ENCODE results near the gene CPEB4.

DNA sequence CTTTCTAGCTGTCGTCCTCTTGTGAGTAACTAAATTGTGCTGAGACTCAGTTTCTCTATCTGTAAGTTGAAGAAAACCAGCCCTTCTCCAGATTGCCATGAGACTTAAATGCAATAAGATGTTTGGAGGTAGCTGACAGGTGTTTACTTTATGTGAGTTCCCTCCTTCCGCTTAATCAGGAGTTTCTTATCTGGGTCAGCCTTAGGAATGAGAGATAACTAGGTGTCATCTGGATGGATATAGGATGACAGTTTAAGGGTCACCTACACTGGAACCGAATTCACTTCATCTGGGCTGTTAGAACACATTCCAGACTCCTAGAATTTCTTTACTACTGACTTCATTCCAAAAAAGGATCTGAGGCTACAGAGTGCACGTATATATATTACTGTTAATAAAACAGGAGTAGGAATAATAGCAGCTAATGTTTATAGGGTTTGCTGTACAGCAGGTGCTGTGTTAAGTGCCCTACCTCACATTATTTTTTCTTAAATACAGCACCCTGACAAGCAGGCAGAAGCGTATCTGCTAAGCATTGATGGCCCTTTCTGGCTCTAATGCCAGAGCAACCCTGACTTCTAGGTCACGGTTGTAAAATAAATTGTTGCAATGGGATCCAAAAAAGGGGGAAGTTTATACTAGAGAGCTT lies 30.0 kb upstream of the CPEB4 start:
- TF ChIP-seq, protein P1, sequence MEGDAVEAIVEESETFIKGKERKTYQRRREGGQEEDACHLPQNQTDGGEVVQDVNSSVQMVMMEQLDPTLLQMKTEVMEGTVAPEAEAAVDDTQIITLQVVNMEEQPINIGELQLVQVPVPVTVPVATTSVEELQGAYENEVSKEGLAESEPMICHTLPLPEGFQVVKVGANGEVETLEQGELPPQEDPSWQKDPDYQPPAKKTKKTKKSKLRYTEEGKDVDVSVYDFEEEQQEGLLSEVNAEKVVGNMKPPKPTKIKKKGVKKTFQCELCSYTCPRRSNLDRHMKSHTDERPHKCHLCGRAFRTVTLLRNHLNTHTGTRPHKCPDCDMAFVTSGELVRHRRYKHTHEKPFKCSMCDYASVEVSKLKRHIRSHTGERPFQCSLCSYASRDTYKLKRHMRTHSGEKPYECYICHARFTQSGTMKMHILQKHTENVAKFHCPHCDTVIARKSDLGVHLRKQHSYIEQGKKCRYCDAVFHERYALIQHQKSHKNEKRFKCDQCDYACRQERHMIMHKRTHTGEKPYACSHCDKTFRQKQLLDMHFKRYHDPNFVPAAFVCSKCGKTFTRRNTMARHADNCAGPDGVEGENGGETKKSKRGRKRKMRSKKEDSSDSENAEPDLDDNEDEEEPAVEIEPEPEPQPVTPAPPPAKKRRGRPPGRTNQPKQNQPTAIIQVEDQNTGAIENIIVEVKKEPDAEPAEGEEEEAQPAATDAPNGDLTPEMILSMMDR (IDR thresholded peaks at IDR 0.05; ENCODE audit: low read depth, low read length, missing input control): no peak
- TF ChIP-seq EGR1 (IDR thresholded peaks at IDR 0.05; ENCODE audit: low read depth in 2 of 2) (no peak), YY1 (IDR thresholded peaks at IDR 0.05) (no peak), RAD21 (IDR thresholded peaks at IDR 0.05) (no peak), FOXA1 (IDR thresholded peaks at IDR 0.05) (no peak), GABPA (IDR thresholded peaks at IDR 0.05 in 1 of 2, conservative IDR thresholded peaks at IDR 0.05 in 1 of 2) (no peak), NR2F2 (IDR thresholded peaks at IDR 0.05) (no peak), TAF1 (conservative IDR thresholded peaks at IDR 0.05) (no peak), SP1 (IDR thresholded peaks at IDR 0.05) (no peak)
- TF ChIP-seq, protein P2, sequence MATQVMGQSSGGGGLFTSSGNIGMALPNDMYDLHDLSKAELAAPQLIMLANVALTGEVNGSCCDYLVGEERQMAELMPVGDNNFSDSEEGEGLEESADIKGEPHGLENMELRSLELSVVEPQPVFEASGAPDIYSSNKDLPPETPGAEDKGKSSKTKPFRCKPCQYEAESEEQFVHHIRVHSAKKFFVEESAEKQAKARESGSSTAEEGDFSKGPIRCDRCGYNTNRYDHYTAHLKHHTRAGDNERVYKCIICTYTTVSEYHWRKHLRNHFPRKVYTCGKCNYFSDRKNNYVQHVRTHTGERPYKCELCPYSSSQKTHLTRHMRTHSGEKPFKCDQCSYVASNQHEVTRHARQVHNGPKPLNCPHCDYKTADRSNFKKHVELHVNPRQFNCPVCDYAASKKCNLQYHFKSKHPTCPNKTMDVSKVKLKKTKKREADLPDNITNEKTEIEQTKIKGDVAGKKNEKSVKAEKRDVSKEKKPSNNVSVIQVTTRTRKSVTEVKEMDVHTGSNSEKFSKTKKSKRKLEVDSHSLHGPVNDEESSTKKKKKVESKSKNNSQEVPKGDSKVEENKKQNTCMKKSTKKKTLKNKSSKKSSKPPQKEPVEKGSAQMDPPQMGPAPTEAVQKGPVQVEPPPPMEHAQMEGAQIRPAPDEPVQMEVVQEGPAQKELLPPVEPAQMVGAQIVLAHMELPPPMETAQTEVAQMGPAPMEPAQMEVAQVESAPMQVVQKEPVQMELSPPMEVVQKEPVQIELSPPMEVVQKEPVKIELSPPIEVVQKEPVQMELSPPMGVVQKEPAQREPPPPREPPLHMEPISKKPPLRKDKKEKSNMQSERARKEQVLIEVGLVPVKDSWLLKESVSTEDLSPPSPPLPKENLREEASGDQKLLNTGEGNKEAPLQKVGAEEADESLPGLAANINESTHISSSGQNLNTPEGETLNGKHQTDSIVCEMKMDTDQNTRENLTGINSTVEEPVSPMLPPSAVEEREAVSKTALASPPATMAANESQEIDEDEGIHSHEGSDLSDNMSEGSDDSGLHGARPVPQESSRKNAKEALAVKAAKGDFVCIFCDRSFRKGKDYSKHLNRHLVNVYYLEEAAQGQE (IDR thresholded peaks at IDR 0.05): no peak
- TF ChIP-seq, protein P3, sequence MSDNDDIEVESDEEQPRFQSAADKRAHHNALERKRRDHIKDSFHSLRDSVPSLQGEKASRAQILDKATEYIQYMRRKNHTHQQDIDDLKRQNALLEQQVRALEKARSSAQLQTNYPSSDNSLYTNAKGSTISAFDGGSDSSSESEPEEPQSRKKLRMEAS (IDR thresholded peaks at IDR 0.05): no peak
- TF ChIP-seq, protein P4, sequence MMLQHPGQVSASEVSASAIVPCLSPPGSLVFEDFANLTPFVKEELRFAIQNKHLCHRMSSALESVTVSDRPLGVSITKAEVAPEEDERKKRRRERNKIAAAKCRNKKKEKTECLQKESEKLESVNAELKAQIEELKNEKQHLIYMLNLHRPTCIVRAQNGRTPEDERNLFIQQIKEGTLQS (IDR thresholded peaks at IDR 0.05): no peak
